Measurements from ENCODE around the gene CD2BP2.

CD2BP2 gene

GRCh38 chr16:30378236-30379157 lies 23.4 kb upstream of the CD2BP2 start:
- peak; percentile 100 for DNase-seq

GRCh38 chr16:30377812-30378235 lies 22.7 kb upstream of the CD2BP2 start:
- DNase-seq: peak; percentile 89

- DNase-seq: no peak
Observed at GRCh38 chr16:30377050-30377811, 22.1 kb upstream of the CD2BP2 start.

- DNase-seq: no peak
Observed at GRCh38 chr16:30376461-30376902, 21.4 kb upstream of the CD2BP2 start.

GRCh38 chr16:30375864-30376263 lies 20.8 kb upstream of the CD2BP2 start:
- DNase-seq: no peak

GRCh38 chr16:30374538-30374937 lies 19.4 kb upstream of the CD2BP2 start, which contains the start of gene MYL11:
Gene MYL11, plus strand, starts transcription at chr16:30374802. Its CDS starts 56 bp downstream, at chr16:30374858.
- DNase-seq: no peak

GRCh38 chr16:30372725-30373124 lies 17.6 kb upstream of the CD2BP2 start:
- no peak for DNase-seq

GRCh38 chr16:30372038-30372712 lies 17.1 kb upstream of the CD2BP2 start:
- DNase-seq: no peak

- DNase-seq: no peak
Observed at GRCh38 chr16:30371248-30371816, 16.2 kb upstream of the CD2BP2 start.

- peak; percentile 99 for DNase-seq
Observed at GRCh38 chr16:30370456-30371247, 15.5 kb upstream of the CD2BP2 start, which contains the start of gene TBC1D10B. Gene TBC1D10B, minus strand, starts transcription at chr16:30370494. Its CDS starts 311 bp downstream, at chr16:30370183.

GRCh38 chr16:30369938-30370455 lies 14.9 kb upstream of the CD2BP2 start:
- no peak for DNase-seq

- DNase-seq: no peak
Observed at GRCh38 chr16:30369091-30369937, 14.2 kb upstream of the CD2BP2 start.

- DNase-seq: no peak
Observed at GRCh38 chr16:30368792-30369090, 13.6 kb upstream of the CD2BP2 start.

- no peak for DNase-seq
Observed at GRCh38 chr16:30368122-30368791, 13.1 kb upstream of the CD2BP2 start.

- DNase-seq: no peak
Observed at GRCh38 chr16:30367349-30368009, 12.4 kb upstream of the CD2BP2 start.

GRCh38 chr16:30366511-30366910 lies 11.4 kb upstream of the CD2BP2 start:
- no peak for DNase-seq

- DNase-seq: no peak
Observed at GRCh38 chr16:30365200-30365599, 10.1 kb upstream of the CD2BP2 start.

- no peak for DNase-seq
Observed at GRCh38 chr16:30361180-30361579, 6.1 kb upstream of the CD2BP2 start.

GRCh38 chr16:30359871-30360170 lies 4.7 kb upstream of the CD2BP2 start:
- DNase-seq: no peak
